GM12878 (cell line): Measurements from ENCODE around the gene NT5E.

Experiments used
- EZH2 ChIP-seq: IDR thresholded peaks from 2 replicates; pipeline ENCODE4 v1.6.1; 2012; ENCODE audit warnings: low read depth, mild to moderate bottlenecking, control low read depth, inconsistent platforms, low read length, borderline replicate concordance; ENCODE audit not compliant: control insufficient read depth
- SPI1 ChIP-seq: IDR thresholded peaks from 2 replicates; pipeline ENCODE4 v1.6.1; 2011; ENCODE audit warnings: low read depth, mild to moderate bottlenecking, low read length, moderate library complexity, borderline replicate concordance; ENCODE audit not compliant: insufficient read depth
- TF ChIP-seq, protein P1 (sequence below), 3 experiments: IDR thresholded peaks in 2 of 3; conservative IDR thresholded peaks in 1 of 3; 2 replicates each; pipeline ENCODE4 v1.5.1; 2011; ENCODE audit warnings: low read depth in 3 of 3, low read length in 3 of 3, mild to moderate bottlenecking in 3 of 3, control low read depth in 2 of 3, moderate library complexity in 2 of 3, inconsistent platforms in 1 of 3, mixed read lengths in 1 of 3; ENCODE audit not compliant: control insufficient read depth in 2 of 3, insufficient read depth in 1 of 3; ENCODE audit errors: extremely low read depth in 1 of 3

DNA sequence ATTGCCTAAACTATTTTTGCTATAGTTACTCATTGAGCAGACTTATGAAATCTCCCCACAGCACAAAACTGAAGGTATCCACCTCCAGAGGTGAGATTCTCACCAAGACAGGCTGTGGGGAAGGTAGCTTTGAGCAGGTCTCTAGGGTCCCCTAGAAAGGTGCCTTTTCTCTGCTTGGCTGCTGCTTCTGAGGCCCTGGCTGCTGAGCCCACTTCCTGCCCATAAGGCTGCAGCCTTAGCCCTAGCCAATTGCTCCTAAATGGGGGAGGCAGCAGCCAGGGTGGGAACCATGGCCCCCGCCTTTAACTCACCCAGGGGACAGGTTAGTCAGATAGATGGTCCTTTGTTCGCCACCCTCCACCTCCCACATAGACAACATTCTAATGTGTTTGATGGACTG is 3.6 kb downstream of the NT5E start:
- TF ChIP-seq EZH2 (no peak), SPI1 (no peak)
- TF ChIP-seq, protein P1, sequence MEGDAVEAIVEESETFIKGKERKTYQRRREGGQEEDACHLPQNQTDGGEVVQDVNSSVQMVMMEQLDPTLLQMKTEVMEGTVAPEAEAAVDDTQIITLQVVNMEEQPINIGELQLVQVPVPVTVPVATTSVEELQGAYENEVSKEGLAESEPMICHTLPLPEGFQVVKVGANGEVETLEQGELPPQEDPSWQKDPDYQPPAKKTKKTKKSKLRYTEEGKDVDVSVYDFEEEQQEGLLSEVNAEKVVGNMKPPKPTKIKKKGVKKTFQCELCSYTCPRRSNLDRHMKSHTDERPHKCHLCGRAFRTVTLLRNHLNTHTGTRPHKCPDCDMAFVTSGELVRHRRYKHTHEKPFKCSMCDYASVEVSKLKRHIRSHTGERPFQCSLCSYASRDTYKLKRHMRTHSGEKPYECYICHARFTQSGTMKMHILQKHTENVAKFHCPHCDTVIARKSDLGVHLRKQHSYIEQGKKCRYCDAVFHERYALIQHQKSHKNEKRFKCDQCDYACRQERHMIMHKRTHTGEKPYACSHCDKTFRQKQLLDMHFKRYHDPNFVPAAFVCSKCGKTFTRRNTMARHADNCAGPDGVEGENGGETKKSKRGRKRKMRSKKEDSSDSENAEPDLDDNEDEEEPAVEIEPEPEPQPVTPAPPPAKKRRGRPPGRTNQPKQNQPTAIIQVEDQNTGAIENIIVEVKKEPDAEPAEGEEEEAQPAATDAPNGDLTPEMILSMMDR (IDR thresholded peaks at IDR 0.05 in 2 of 3, conservative IDR thresholded peaks at IDR 0.05 in 1 of 3; ENCODE audit: control insufficient read depth in 2 of 3, extremely low read depth in 1 of 3, insufficient read depth in 1 of 3, low read depth in 3 of 3, low read length in 3 of 3), result no peak
